AG04449 (cell line): ENCODE results near the gene CHCHD10.

Experiments
- CTCF ChIA-PET: fragments of 350-600 bp; formaldehyde crosslinking; extraction: SDS; loops from one replicate; lab custom pipeline; 2021; ENCODE audit warnings: antibody characterized with exemption; lab: Yijun Ruan, JAX
- POLR2A ChIA-PET: fragments of 400-600, 350-600 bp; formaldehyde crosslinking; extraction: SDS; loops from one replicate; lab custom pipeline; 2020; ENCODE audit warnings: antibody characterized with exemption, inconsistent platforms; lab: Yijun Ruan, JAX
- DNase-seq: peaks from one replicate; pipeline ENCODE4 v3.0.0-alpha.2; 2010; ENCODE audit warnings: low read depth, low spot score
- H3K4me3 ChIP-seq: 2 replicates; pipeline ENCODE4 v1.5.1; 2011; ENCODE audit warnings: low read depth, mild to moderate bottlenecking, control low read depth, low read length
- CTCF ChIP-seq: IDR thresholded peaks from one replicate; pipeline ENCODE4 v1.5.1; 2011; ENCODE audit warnings: mild to moderate bottlenecking, moderate library complexity, low read length, control low read depth, inconsistent platforms; ENCODE audit not compliant: insufficient read depth; ENCODE audit errors: missing control alignments

Gene CHCHD10

GRCh38 chr22:23775779-23776375 is 8.1 kb upstream of the CHCHD10 start:
- TF ChIP-seq CTCF = no peak
- POLR2A ChIA-PET = no interaction called here
- no peak overlapping the region for H3K4me3 ChIP-seq
- no peak for DNase-seq
- CTCF ChIA-PET = interaction anchor here (0.7 to 17.1 kb wide), 7 partner anchors 9 to 72 kb away, joined by 3 to 387 read pairs (median 3); partner anchors contain the start of gene CHCHD10

GRCh38 chr22:23774922-23775436 is 7.2 kb upstream of the CHCHD10 start:
- no peak for DNase-seq
- ChIA-PET CTCF (interaction anchor here (0.9 to 17.1 kb wide), 9 partner anchors 8 to 82 kb away, joined by 3 to 387 read pairs (median 3); partner anchors contain the start of genes CHCHD10, SLC2A11 and SMARCB1), POLR2A (interaction anchor here (1.0 to 1.3 kb wide), 3 partner anchors 11 to 83 kb away, joined by 3 to 4 read pairs (median 3); partner anchors contain the start of gene SLC2A11)
- no peak for TF ChIP-seq CTCF
- H3K4me3 ChIP-seq = no peak overlapping the region

- H3K4me3 ChIP-seq = no peak overlapping the region
- TF ChIP-seq CTCF = no peak
- ChIA-PET POLR2A (interaction anchor here (1.0 to 1.3 kb wide), 3 partner anchors 12 to 83 kb away, joined by 3 to 4 read pairs (median 3); partner anchors contain the start of gene SLC2A11), CTCF (interaction anchor here (0.9 to 17.1 kb wide), 7 partner anchors 9 to 83 kb away, joined by 3 to 387 read pairs (median 3); partner anchors contain the start of genes SLC2A11 and SMARCB1)
- DNase-seq = no peak
These were observed 6.5 kb upstream of the CHCHD10 start for GRCh38 chr22:23774114-23774921.

GRCh38 chr22:23773483-23774113 is 5.8 kb upstream of the CHCHD10 start:
- CTCF ChIA-PET = interaction anchor here (1.2 to 17.1 kb wide), 7 partner anchors 8 to 84 kb away, joined by 3 to 387 read pairs (median 7); partner anchors contain the start of genes SLC2A11 and SMARCB1
- POLR2A ChIA-PET = no interaction called here
- H3K4me3 ChIP-seq = peak overlapping the region; percentile 57

More at GRCh38 chr22:23773483-23774113, 5.8 kb upstream of the CHCHD10 start:
- TF ChIP-seq CTCF = no peak
- no peak for DNase-seq
